Suprapubic skin (tissue), 4 donors: ENCODE data around the gene EIF2S1. TPM values are rescaled to one million over a fixed set of nuclear protein-coding genes. Genes with fewer than 3 reads are reported as not detected.
A peak's percentile ranks its signal among the peaks of the same experiment; 100 is the strongest.
"Not testable (repeated sequence)": the region's sequence is repeated elsewhere in the genome, so short reads cannot be mapped to it uniquely, and the experiment has no call there.

ENCODE experiments used
- DNase-seq, 2 donors: peaks; one replicate each; pipeline ENCODE4 v3.0.0-alpha.2; 2019; ENCODE audit warnings: low spot score in 2 of 2
- H3K27ac ChIP-seq: fragments of 200-600 bp; sonication (generic); one replicate; pipeline ENCODE4 v1.5.1; 2019
- H3K27me3 ChIP-seq: fragments of 200-600 bp; sonication (generic); one replicate; pipeline ENCODE4 v1.5.1; 2019
- H3K36me3 ChIP-seq: fragments of 200-600 bp; sonication (generic); one replicate; pipeline ENCODE4 v1.5.1; 2019
- H3K4me1 ChIP-seq: fragments of 200-600 bp; sonication (generic); one replicate; pipeline ENCODE4 v1.5.1; 2019
- H3K4me3 ChIP-seq: fragments of 200-600 bp; sonication (generic); one replicate; pipeline ENCODE4 v1.5.1; 2019; ENCODE audit warnings: mild to moderate bottlenecking
- H3K9me3 ChIP-seq: fragments of 200-600 bp; sonication (generic); one replicate; pipeline ENCODE4 v1.5.1; 2019
- CTCF ChIP-seq, 2 donors: fragments of 200-600 bp in 1 of 2; fragments of 450-650 bp in 1 of 2; sonication (generic) in 1 of 2; IDR thresholded peaks; one replicate each; pipeline ENCODE4 v1.5.1; 2016 to 2019; ENCODE audit warnings: antibody characterized with exemption in 2 of 2, mild to moderate bottlenecking in 1 of 2, moderate library complexity in 1 of 2
- EP300 ChIP-seq: sonication (generic); formaldehyde crosslinking; IDR thresholded peaks from one replicate; pipeline ENCODE4 v1.6.1; 2017; ENCODE audit warnings: antibody characterized with exemption
- POLR2A ChIP-seq, 2 donors: fragments of 450-650 bp; IDR thresholded peaks; one replicate each; pipeline ENCODE4 v1.6.1; 2017; ENCODE audit warnings: antibody characterized with exemption in 2 of 2, mild to moderate bottlenecking in 2 of 2, moderate library complexity in 2 of 2
- POLR2AphosphoS5 ChIP-seq, 3 donors: sonication (generic); formaldehyde crosslinking; IDR thresholded peaks; one replicate each; pipeline ENCODE4 v1.6.1; 2017; ENCODE audit warnings: antibody characterized with exemption in 3 of 3
- WGBS: methylation state at CpG from one replicate; pipeline ENCODE4 v1.1.5; 2018; 5-methylcytosine and 5-hydroxymethylcytosine counted together
- total RNA-seq, 4 donors: library from RNA; depleted of rRNA; stranded (reverse); fragments of >200 nt; gene quantifications; one replicate each; pipeline ENCODE4 v1.1.0, GENCODE V29; 2016

The EIF2S1 gene
- total RNA-seq, 4 donors from 2014 or later: 54.1 to 89.9 (median 60.1) TPM

- no peak overlapping the region for H3K27ac ChIP-seq
- WGBS: 87% methylated on average over 5 of the region's 5 CpGs
Measured at GRCh38 chr14:67331368-67332125, 28.6 kb upstream of the EIF2S1 start.

GRCh38 chr14:67332468-67332867 is 27.7 kb upstream of the EIF2S1 start:
- TF ChIP-seq EP300: no peak
- TF ChIP-seq CTCF (IDR thresholded peaks at IDR 0.05): no peak
- no peak for TF ChIP-seq POLR2A (IDR thresholded peaks at IDR 0.05)
- no peak for TF ChIP-seq POLR2AphosphoS5 (IDR thresholded peaks at IDR 0.05)
- H3K9me3 ChIP-seq: no peaks in the 10 kb centered on the region
- H3K27ac ChIP-seq: no peak overlapping the region
- H3K4me3 ChIP-seq: no peak overlapping the region
- no peaks in the 10 kb centered on the region for H3K27me3 ChIP-seq
- H3K36me3 ChIP-seq: peaks cover 66% of the 10 kb centered on the region
- H3K4me1 ChIP-seq: no peaks in the 10 kb centered on the region
- no peak for DNase-seq
- WGBS: 93% methylated on average over 5 of the region's 5 CpGs

More at GRCh38 chr14:67331368-67332125, 28.6 kb upstream of the EIF2S1 start:
- Histone ChIP-seq H3K36me3 (peaks cover 61% of the 10 kb centered on the region), H3K4me3 (no peak overlapping the region), H3K4me1 (no peaks in the 10 kb centered on the region), H3K27me3 (no peaks in the 10 kb centered on the region), H3K9me3 (no peaks in the 10 kb centered on the region)
- DNase-seq: no peak
- TF ChIP-seq CTCF (IDR thresholded peaks at IDR 0.05) (no peak), POLR2A (IDR thresholded peaks at IDR 0.05) (no peak), POLR2AphosphoS5 (IDR thresholded peaks at IDR 0.05) (no peak)

GRCh38 chr14:67335781-67336180 is 24.3 kb upstream of the EIF2S1 start:
- no peaks in the 10 kb centered on the region for H3K27me3 ChIP-seq
- H3K4me1 ChIP-seq: no peaks in the 10 kb centered on the region
- DNase-seq: no peak
- peaks cover 93% of the 10 kb centered on the region for H3K36me3 ChIP-seq
- H3K27ac ChIP-seq: no peak overlapping the region
- no peak overlapping the region for H3K4me3 ChIP-seq
- TF ChIP-seq EP300: no peak
- peak in 1 of 2 donors; percentile 10 for TF ChIP-seq CTCF (IDR thresholded peaks at IDR 0.05)
- TF ChIP-seq POLR2AphosphoS5 (IDR thresholded peaks at IDR 0.05): no peak
- TF ChIP-seq POLR2A (IDR thresholded peaks at IDR 0.05): no peak
- H3K9me3 ChIP-seq: no peaks in the 10 kb centered on the region
- 90% methylated on average over 2 of the region's 2 CpGs for WGBS

GRCh38 chr14:67341231-67341630 is 18.9 kb upstream of the EIF2S1 start:
- DNase-seq, H3K4me3 ChIP-seq, H3K27ac ChIP-seq, H3K9me3 ChIP-seq, H3K27me3 ChIP-seq: not testable (repeated sequence)
- Histone ChIP-seq H3K36me3 (peaks cover 77% of the 10 kb centered on the region), H3K4me1 (peaks cover 24% of the 10 kb centered on the region)
- WGBS: 96% methylated on average over 10 of the region's 31 CpGs

- Histone ChIP-seq H3K27me3 (no peaks in the 10 kb centered on the region), H3K4me3 (no peak overlapping the region), H3K4me1 (peaks cover 26% of the 10 kb centered on the region), H3K36me3 (peaks cover 78% of the 10 kb centered on the region), H3K27ac (peak overlapping the region; percentile 18), H3K9me3 (no peaks in the 10 kb centered on the region)
- DNase-seq: no peak
- 72% methylated on average over 4 of the region's 4 CpGs for WGBS
- TF ChIP-seq CTCF (IDR thresholded peaks at IDR 0.05) (no peak), EP300 (no peak), POLR2AphosphoS5 (IDR thresholded peaks at IDR 0.05) (no peak), POLR2A (IDR thresholded peaks at IDR 0.05) (no peak)
Measured at GRCh38 chr14:67343601-67344230, 16.4 kb upstream of the EIF2S1 start.
